GM23248 (cell line): Measurements from ENCODE around the gene ESR2.

Source experiments
- EZH2 ChIP-seq: fragments of 200-600 bp; sonication (generic); IDR thresholded peaks from 2 replicates; pipeline ENCODE4 v1.6.1; 2018; ENCODE audit warnings: antibody characterized with exemption, mild to moderate bottlenecking; ENCODE audit not compliant: insufficient read depth, poor library complexity, severe bottlenecking
- EZH2phosphoT487 ChIP-seq: fragments of 200-600 bp; sonication (generic); IDR thresholded peaks from 2 replicates; pipeline ENCODE4 v1.6.1; 2018; ENCODE audit warnings: antibody characterized with exemption, moderate library complexity, mild to moderate bottlenecking, low read depth; ENCODE audit not compliant: insufficient read depth

GRCh38 chr14:64227856-64228255 lies 66.3 kb downstream of the ESR2 start:
- no peak for TF ChIP-seq EZH2
- no peak for TF ChIP-seq EZH2phosphoT487
